Ectodermal cell (in vitro differentiated cells): ENCODE data around the gene COX7A2.

ENCODE experiments used
- H3K27ac ChIP-seq: 2 replicates; pipeline ENCODE4 v1.7.0; 2013; ENCODE audit warnings: mild to moderate bottlenecking, low read depth, low read length; ENCODE audit not compliant: insufficient read depth, poor library complexity, severe bottlenecking
- H3K27me3 ChIP-seq: 2 replicates; pipeline ENCODE4 v1.7.0; 2013; ENCODE audit warnings: mild to moderate bottlenecking, low read length; ENCODE audit not compliant: insufficient read depth, control insufficient read depth, poor library complexity, severe bottlenecking
- H3K36me3 ChIP-seq: one replicate; pipeline ENCODE4 v1.7.0; 2013; ENCODE audit warnings: low read length; ENCODE audit not compliant: control insufficient read depth, insufficient read depth
- H3K4me1 ChIP-seq: one replicate; pipeline ENCODE4 v1.7.0; 2013; ENCODE audit warnings: low read length; ENCODE audit not compliant: control insufficient read depth, insufficient read depth
- H3K4me3 ChIP-seq: 2 replicates; pipeline ENCODE4 v1.7.0; 2013; ENCODE audit warnings: low read depth, low read length, control low read depth; ENCODE audit not compliant: insufficient read depth
- H3K9me3 ChIP-seq: 2 replicates; pipeline ENCODE4 v1.7.0; 2013; ENCODE audit warnings: mild to moderate bottlenecking, low read length, moderate library complexity; ENCODE audit not compliant: control insufficient read depth
- WGBS, 2 experiments: methylation state at CpG; one replicate each; pipeline ENCODE4 v1.1.7; 2013; ENCODE audit warnings: missing lambda C conversion rate in 2 of 2; 5-methylcytosine and 5-hydroxymethylcytosine counted together

Gene COX7A2

DNA sequence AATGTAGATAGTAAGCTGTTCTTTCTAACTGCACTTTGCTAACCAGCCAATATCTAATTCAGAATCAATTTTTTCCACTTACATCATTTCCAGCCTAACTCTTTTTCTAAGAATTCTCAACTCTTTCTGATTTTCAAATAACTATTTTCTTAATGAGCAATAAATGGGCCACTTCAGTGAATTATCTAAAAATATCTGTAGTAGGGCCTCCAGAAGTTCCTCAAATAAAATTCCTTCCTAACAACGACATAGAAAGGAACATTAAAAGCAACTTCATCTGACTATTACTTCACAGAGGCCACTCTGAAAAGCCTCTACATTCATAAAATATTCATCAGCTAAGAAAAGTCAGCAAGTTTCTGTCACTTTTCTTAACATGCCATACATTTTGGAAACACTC is 42.6 kb downstream of the COX7A2 start:
- no peaks in the 10 kb centered on the region for H3K36me3 ChIP-seq
- no peaks in the 10 kb centered on the region for H3K9me3 ChIP-seq
- H3K27me3 ChIP-seq, result peaks cover 53% of the 10 kb centered on the region
- H3K4me3 ChIP-seq, result no peak overlapping the region
- peaks cover 11% of the 10 kb centered on the region for H3K4me1 ChIP-seq
- whole genome bisulfite sequencing, 2 experiments, result 53 to 58% methylated on average over 1 of the region's 1 CpG
- no peak overlapping the region for H3K27ac ChIP-seq

DNA sequence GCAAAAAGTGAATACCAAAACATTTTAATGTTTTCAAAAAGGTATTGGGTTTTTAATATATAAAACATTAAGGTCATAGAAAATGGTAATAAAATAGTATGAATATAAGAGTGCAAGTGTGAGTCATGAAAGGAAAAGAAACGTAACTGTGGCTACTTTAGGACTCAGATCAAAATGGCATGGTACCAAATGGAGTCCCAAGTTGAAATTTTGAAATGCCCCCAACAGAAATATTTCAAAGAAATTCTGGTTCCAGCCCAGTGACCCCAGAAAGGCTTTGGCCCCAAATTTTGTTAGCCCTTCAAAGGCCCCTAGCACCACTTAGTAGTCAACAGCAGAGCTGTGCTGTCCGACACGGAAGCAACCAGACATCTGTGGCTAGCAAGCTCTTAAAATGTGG is 43.7 kb downstream of the COX7A2 start:
- H3K27ac ChIP-seq, result no peak overlapping the region
- H3K4me3 ChIP-seq, result no peak overlapping the region
- peaks cover 42% of the 10 kb centered on the region for H3K27me3 ChIP-seq
- WGBS, 2 experiments, result 88 to 93% methylated on average over 3 of the region's 3 CpGs
- peaks cover 4% of the 10 kb centered on the region for H3K4me1 ChIP-seq
- no peaks in the 10 kb centered on the region for H3K36me3 ChIP-seq
- no peaks in the 10 kb centered on the region for H3K9me3 ChIP-seq

DNA sequence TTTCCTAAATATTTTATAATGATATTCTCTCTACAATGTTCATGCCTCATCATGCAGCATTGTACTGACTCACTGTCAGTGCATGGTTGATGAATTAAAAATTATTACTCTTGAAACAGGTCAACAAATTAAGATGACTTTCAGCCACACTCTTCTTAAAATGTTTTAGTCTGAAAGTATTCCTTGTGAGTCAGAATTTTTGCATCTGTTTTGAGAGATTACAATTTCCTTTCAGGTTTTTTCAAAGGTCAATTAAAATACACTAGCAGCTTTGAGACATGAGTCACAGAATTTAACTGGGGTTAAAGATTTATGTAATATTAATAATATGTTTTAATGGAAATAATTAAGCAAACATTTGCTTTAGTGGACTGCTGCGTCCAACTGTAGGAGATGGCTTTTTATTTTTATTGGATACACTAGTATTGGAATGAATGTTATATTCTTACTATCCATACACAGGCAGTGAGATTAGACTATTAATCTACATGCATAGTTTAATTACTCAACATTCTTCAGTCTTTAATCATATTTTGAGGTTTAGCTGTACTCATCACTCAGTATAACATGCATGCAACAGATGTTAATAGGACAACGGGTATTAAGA is 47.4 kb downstream of the COX7A2 start:
- H3K4me1 ChIP-seq, result no peaks in the 10 kb centered on the region
- no peak overlapping the region for H3K27ac ChIP-seq
- peaks cover 5% of the 10 kb centered on the region for H3K27me3 ChIP-seq
- WGBS, 2 experiments, result 50% methylated on average over 2 of the region's 2 CpGs; no CpG with 5 or more reads in 1 of the 2 experiments
- H3K9me3 ChIP-seq, result no peaks in the 10 kb centered on the region
- no peak overlapping the region for H3K4me3 ChIP-seq
- no peaks in the 10 kb centered on the region for H3K36me3 ChIP-seq

DNA sequence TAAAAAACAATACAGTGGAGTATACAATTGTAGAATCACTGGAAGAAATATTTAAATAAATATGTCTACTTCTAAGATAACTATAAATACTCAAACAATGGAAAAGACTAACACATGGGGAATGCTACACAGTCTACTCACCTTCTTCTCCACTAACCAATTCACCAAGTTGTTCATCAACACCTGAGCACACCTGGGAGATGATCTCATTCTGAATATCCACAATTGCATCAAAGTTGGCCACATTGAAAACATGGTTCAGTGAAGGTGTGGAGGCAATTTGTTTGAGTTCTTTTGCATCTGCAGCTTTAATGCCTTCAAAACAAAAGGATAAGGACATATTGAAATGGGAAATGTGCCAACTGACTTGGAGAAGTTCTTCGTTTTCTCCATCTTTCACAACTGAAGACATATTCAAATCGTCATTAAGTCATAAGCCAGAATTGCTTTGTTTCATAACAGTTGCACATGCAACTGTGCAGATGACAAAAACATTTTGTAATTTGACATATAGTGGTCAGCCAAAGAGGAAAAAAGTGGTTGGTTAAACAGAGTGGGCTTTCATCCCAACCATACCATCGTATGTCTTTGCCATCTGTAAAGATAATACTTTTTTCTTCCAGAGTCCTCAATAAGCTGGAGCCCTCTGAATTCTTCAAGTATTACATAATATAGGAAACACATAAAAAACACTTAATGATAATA is 55.2 kb downstream of the COX7A2 start:
- Histone ChIP-seq H3K4me1 (no peaks in the 10 kb centered on the region), H3K27me3 (no peaks in the 10 kb centered on the region), H3K27ac (no peak overlapping the region), H3K36me3 (no peaks in the 10 kb centered on the region), H3K4me3 (no peak overlapping the region), H3K9me3 (no peaks in the 10 kb centered on the region)
- WGBS, 2 experiments, result 89 to 92% methylated on average over 2 to 3 of the region's 3 CpGs
